OCI-LY1 (cell line): ENCODE data around the gene FARP1.

ENCODE experiments used
- H2AFZ ChIP-seq: fragments of 200-600 bp; sonication (generic), shearing (Covaris generic); 2 replicates; pipeline ENCODE4 v1.6.0; 2014; ENCODE audit warnings: antibody characterized with exemption, mild to moderate bottlenecking, low read length
- H3F3A ChIP-seq: fragments of 200-600 bp; sonication (generic), shearing (Covaris generic); 2 replicates; pipeline ENCODE4 v1.6.0; 2014; ENCODE audit warnings: mild to moderate bottlenecking, antibody characterized with exemption, low read length, moderate library complexity; ENCODE audit not compliant: insufficient read depth
- H3K27ac ChIP-seq: fragments of 200-600 bp; sonication (generic); 2 replicates; pipeline ENCODE4 v1.5.1; 2014; ENCODE audit warnings: low read length, mixed run types, mild to moderate bottlenecking, low read depth; ENCODE audit not compliant: poor library complexity, severe bottlenecking
- H3K27me3 ChIP-seq: fragments of 200-600 bp; sonication (generic); 2 replicates; pipeline ENCODE4 v1.6.0; 2014; ENCODE audit warnings: antibody characterized with exemption, mild to moderate bottlenecking, low read length, moderate library complexity; ENCODE audit not compliant: insufficient read depth
- H3K36me3 ChIP-seq: fragments of 200-600 bp; sonication (generic); 2 replicates; pipeline ENCODE4 v1.6.1; 2014; ENCODE audit warnings: mild to moderate bottlenecking, antibody characterized with exemption, low read length, moderate library complexity, mixed read lengths; ENCODE audit not compliant: insufficient read depth
- H3K4me1 ChIP-seq: fragments of 200-600 bp; sonication (generic); 2 replicates; pipeline ENCODE4 v1.5.1; 2014; ENCODE audit warnings: mild to moderate bottlenecking, low read length, moderate library complexity; ENCODE audit not compliant: insufficient read depth, severe bottlenecking
- H3K4me2 ChIP-seq: fragments of 200-600 bp; sonication (generic), shearing (Covaris generic); 2 replicates; pipeline ENCODE4 v1.6.1; 2014; ENCODE audit warnings: low read length
- H3K4me3 ChIP-seq: fragments of 200-600 bp; sonication (generic); 2 replicates; pipeline ENCODE4 v1.5.1; 2014; ENCODE audit warnings: low read length, low read depth, mild to moderate bottlenecking, mixed read lengths; ENCODE audit not compliant: poor library complexity, severe bottlenecking
- H3K79me2 ChIP-seq: fragments of 200-600 bp; shearing (Covaris generic); 2 replicates; pipeline ENCODE4 v1.6.1; 2016; ENCODE audit warnings: mixed run types, low read length, mixed read lengths; ENCODE audit not compliant: insufficient read depth
- H3K9ac ChIP-seq: fragments of 200-600 bp; sonication (generic), shearing (Covaris generic); 2 replicates; pipeline ENCODE4 v1.6.1; 2014; ENCODE audit warnings: mild to moderate bottlenecking, low read length, mixed read lengths
- H3K9me2 ChIP-seq: fragments of 200-600 bp; sonication (generic), shearing (Covaris generic); 2 replicates; pipeline ENCODE4 v1.6.1; 2014; ENCODE audit warnings: low read depth, mild to moderate bottlenecking, low read length, mixed read lengths
- H3K9me3 ChIP-seq: fragments of 200-600 bp; shearing (Covaris generic); 2 replicates; pipeline ENCODE4 v1.6.1; 2014; ENCODE audit warnings: low read length, mixed read lengths
- H4K20me1 ChIP-seq: fragments of 200-600 bp; sonication (generic), shearing (Covaris generic); 2 replicates; pipeline ENCODE4 v1.6.0; 2016; ENCODE audit warnings: mild to moderate bottlenecking, low read length; ENCODE audit not compliant: insufficient read depth
- CTCF ChIP-seq: fragments of 200-600 bp; sonication (generic), shearing (Covaris generic); IDR thresholded peaks from 2 replicates; pipeline ENCODE4 v1.5.1; 2017; ENCODE audit warnings: mild to moderate bottlenecking, antibody characterized with exemption, low read length, moderate library complexity, mixed read lengths
- EZH2 ChIP-seq: fragments of 200-600 bp; sonication (generic), shearing (Covaris generic); IDR thresholded peaks from 2 replicates; pipeline ENCODE4 v1.8.0; 2017; ENCODE audit warnings: borderline replicate concordance, mixed run types, mild to moderate bottlenecking, antibody characterized with exemption, low read length, moderate library complexity, mixed read lengths

Gene FARP1

DNA sequence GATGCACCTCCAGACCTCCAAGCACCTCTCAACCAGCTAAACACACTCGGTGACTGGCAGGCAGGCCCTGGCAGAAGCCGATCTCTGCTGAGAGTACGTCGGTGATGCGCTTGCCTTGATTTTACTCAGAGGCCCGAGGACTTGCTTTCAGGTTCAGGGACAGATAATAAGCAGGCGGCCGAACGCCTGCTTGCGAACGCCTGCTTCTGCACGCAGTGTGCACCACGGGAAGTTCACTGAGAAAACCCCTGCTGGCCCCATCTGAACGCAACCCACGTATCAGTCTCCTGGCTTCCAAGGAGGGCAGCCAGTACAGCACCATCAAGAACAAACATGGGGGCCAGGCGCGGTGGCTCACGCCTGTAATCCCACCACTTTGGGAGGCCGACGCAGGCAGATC is 326.0 kb downstream of the FARP1 start:
- H2AFZ ChIP-seq, result no peak overlapping the region
- H3K9me2 ChIP-seq, result no peaks in the 10 kb centered on the region
- H3F3A ChIP-seq, result no peaks in the 10 kb centered on the region
- H3K27me3 ChIP-seq, result no peaks in the 10 kb centered on the region
- H3K9ac ChIP-seq, result no peak overlapping the region
- no peaks in the 10 kb centered on the region for H3K4me1 ChIP-seq
- no peak overlapping the region for H3K27ac ChIP-seq
- no peak overlapping the region for H3K4me2 ChIP-seq
- H3K36me3 ChIP-seq, result peaks cover 74% of the 10 kb centered on the region; the same call in 1 of the 2 replicates
- H4K20me1 ChIP-seq, result no peaks in the 10 kb centered on the region
- H3K4me3 ChIP-seq, result no peak overlapping the region
- no peaks in the 10 kb centered on the region for H3K9me3 ChIP-seq
- H3K79me2 ChIP-seq, result no peaks in the 10 kb centered on the region
- TF ChIP-seq CTCF, result no peak

DNA sequence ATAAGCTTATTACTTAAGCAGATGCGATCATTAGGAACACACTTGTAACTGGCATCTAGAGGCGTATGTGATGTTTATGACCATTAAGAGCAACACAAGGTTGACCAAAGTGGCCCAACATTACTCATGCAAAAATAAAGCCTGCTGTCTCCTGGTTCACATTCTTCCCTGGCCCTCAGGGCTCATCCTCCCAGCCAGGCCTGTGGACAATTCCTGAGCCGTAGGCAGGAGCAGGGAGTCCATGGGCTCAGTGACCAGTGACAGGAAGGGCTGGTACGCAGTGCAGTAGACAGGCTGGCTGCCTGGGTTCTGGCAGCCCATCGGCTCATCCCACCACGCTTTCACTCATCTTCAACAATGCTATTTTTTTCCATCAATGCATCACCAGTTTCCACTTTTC is 328.0 kb downstream of the FARP1 start:
- Histone ChIP-seq H3K9me2 (no peaks in the 10 kb centered on the region), H3K79me2 (no peaks in the 10 kb centered on the region), H3K4me1 (no peaks in the 10 kb centered on the region), H3K27me3 (no peaks in the 10 kb centered on the region), H4K20me1 (no peaks in the 10 kb centered on the region), H3K9ac (no peak overlapping the region), H3K36me3 (peaks cover 71% of the 10 kb centered on the region), H3K27ac (no peak overlapping the region), H3F3A (no peaks in the 10 kb centered on the region), H3K4me2 (no peak overlapping the region), H3K9me3 (no peaks in the 10 kb centered on the region), H2AFZ (no peak overlapping the region), H3K4me3 (no peak overlapping the region)
- TF ChIP-seq CTCF (no peak), EZH2 (no peak)

GRCh38 chr13:98471934-98472333 is 329.0 kb downstream of the FARP1 start:
- Histone ChIP-seq H3K9ac (no peak overlapping the region), H3F3A (no peaks in the 10 kb centered on the region), H3K4me1 (peaks cover 6% of the 10 kb centered on the region), H3K27me3 (no peaks in the 10 kb centered on the region), H2AFZ (no peak overlapping the region), H3K4me2 (no peak overlapping the region), H3K36me3 (peaks cover 62% of the 10 kb centered on the region), H3K27ac (no peak overlapping the region), H4K20me1 (no peaks in the 10 kb centered on the region), H3K9me3 (no peaks in the 10 kb centered on the region), H3K4me3 (no peak overlapping the region), H3K9me2 (no peaks in the 10 kb centered on the region), H3K79me2 (no peaks in the 10 kb centered on the region)
- TF ChIP-seq EZH2 (no peak), CTCF (no peak)
